ENCODE data around the gene XYLT1.

DNA sequence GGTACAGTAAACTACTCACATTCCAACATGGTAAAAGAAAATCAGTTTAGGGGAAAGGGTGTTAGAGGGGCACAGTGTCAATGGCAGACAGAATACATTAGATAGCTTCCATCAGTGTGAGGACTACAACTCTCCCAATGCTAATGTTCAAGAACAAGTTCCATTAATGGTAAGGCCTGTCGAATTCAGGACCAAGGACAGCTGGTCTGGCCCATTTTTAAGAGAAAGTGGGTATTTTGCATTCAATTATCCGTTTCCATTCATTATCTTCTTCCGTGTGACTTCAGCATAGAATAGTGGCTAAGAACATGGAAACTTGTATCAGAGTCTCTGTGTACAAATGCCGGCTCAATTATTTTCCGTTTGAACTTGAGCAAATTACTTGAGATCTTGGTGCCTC, 98.4 kb downstream of the XYLT1 start:
- TF ChIP-seq, protein P1, sequence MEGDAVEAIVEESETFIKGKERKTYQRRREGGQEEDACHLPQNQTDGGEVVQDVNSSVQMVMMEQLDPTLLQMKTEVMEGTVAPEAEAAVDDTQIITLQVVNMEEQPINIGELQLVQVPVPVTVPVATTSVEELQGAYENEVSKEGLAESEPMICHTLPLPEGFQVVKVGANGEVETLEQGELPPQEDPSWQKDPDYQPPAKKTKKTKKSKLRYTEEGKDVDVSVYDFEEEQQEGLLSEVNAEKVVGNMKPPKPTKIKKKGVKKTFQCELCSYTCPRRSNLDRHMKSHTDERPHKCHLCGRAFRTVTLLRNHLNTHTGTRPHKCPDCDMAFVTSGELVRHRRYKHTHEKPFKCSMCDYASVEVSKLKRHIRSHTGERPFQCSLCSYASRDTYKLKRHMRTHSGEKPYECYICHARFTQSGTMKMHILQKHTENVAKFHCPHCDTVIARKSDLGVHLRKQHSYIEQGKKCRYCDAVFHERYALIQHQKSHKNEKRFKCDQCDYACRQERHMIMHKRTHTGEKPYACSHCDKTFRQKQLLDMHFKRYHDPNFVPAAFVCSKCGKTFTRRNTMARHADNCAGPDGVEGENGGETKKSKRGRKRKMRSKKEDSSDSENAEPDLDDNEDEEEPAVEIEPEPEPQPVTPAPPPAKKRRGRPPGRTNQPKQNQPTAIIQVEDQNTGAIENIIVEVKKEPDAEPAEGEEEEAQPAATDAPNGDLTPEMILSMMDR (IDR thresholded peaks at IDR 0.05) = no peak
- TF ChIP-seq POLR2AphosphoS5 (IDR thresholded peaks at IDR 0.05) = no peak
- no peak for TF ChIP-seq POLR2A (IDR thresholded peaks at IDR 0.05)
